GM04504 (cell line): Measurements from ENCODE around the gene CACNA1E.

Experiments
- DNase-seq: peaks from one replicate; pipeline ENCODE4 v3.0.0-alpha.2; 2012; ENCODE audit warnings: low read depth

CACNA1E gene

DNA sequence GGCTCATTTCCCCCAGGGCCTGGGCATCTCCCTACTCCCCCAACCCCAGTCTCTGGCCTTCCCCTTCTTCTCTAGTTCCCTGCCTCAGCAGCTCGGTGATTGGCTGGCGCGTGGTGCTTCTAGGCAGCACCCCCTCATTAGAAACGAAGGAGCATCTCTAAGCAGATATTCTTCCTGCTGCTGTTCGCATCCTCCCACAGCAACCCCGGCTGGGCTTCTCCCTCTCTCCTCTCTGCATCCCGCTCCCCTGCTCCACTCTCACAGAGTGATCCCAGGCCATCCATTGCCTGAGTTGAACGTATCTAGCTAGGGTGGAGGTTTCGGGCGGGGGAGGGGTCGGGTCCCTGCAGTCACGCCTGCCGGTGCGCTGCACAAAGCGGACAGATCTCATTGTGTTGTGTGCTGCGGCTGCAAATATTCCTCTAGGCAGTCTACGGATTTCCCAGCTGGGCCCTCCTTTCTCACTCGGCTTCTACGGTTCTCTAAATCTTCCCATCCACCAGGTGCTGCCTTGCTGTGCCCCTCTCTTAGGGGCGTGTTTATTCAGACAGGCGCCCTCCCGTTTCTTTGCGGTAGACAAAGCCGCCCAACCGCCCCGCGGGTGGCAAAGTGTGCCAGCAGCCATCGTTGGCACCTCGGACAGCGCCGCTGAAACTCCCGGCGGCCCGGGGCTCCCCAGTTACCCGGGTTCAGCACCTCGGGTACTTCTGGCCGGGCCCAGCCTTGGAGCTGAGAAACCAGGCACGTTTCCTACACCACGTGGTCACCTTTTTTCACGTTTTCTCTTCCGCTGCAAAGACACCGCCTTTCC is 2.2 kb downstream of the CACNA1E start:
- DNase-seq: no peak

DNA sequence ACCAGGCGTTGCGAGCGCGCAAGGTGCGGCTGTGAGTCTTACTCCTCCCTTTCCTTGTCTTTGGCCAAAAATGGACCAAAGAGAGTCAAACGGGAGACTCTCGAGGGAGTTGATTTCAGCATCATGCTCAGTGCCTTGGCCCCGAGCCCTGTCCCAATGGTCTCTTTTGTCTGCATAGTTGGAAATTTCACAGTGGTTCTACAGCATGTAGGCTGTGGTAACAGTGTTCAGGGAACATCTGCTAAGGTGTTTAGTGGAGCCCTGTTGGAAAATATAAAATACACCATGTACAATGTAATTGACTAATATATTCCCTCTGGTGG is 2.7 kb downstream of the CACNA1E start:
- no peak for DNase-seq

DNA sequence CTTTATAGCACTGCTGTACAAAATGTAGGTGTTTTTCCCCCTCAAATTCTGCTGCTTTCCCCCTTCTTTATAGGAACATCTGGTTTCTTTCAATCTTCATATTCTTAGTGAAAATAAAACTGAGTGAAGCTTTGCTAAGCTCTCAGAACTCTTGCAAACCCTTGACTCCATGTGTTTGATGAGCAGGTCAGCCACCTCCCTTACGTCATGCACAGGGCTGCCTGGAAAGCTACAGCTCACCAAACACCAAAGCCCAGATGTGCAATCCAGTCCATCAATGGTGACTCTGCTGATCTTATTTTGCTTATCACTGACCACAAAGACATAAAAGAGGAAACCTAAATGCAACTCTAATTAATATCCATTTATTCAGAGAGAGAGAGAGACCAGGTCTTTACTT is 5.5 kb downstream of the CACNA1E start:
- DNase-seq: no peak

DNA sequence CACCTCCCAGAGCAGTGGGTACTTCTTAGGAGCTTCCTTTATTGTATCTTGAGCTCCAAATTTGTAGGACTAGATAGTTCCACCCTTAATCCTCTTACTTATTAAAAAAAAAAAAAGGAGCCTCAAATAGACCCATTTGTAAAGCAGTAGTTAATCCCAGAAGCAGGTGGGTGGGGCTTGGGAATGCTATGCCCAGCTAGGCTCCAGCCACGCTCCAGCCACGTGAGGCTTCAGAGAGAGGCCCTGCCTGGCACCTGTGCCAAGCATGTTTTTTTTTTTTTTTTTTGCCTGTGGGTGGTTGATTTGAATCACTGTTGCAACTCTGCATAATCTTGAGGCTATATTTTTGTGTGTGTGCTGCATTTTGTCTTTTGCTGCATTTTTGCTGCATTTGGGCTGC is 7.0 kb downstream of the CACNA1E start:
- no peak for DNase-seq

DNA sequence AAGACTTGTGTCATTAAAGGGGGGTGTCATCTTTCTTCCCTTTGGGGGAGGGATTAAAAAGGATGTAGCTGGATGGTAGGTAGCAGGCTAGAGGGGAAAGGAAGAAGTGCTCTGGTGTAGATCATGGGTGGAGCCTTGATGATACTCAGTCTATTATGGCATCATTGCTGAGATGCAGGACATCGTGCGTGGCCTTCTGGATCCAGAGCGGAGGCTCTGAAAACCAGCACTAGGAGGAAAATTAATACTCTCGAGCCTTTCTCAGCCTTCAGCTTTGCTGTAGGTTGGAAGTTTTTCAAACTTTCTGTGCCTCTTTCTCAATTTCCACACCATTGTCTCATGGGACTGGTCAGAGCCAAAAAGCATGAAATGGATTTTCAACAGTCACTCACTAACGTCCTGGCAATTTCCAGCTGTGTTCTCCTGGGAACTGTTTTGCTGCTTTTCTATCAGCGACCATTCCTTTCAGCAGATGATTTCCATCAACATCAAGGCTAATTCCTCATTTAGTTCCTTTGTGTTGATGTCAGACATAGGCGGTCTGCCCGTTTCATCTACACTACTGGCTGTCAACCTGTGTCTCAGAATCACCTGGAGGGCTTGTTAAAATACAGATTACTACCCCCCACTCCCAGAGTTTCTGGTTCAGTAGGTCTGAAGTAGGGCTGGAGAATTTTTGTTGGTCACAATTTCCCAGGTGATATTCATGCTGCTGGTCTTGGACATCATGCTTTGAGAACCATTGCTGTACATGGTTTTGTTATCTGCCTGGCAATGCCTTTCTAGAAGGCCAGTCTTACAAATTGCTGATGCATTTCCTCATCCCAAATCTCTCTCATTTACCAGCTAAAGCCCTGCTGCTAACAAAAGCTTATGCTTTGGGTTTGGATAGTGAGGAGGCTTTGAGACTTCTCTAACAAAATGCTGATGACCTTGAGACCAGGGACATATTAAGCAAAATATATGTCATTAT is 7.7 kb downstream of the CACNA1E start:
- DNase-seq: no peak

DNA sequence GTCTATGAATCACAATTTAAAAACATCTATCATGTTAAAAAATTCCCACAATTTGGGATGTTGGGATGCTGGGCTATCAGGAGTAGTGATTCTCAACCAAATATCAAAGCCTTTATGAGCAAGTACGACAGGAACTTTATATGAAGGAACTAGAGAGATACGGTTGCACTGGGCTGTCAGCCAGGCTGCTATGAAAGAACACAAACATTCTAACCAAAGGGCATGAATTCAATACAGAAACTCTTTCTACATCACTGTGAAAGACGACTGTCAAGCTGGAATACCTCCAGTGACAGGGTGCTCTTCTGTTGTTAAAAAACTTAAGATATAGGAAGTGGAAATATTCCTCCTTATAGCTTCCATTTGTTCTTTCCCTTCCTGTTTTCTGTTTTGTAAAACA is 9.8 kb downstream of the CACNA1E start:
- no peak for DNase-seq

DNA sequence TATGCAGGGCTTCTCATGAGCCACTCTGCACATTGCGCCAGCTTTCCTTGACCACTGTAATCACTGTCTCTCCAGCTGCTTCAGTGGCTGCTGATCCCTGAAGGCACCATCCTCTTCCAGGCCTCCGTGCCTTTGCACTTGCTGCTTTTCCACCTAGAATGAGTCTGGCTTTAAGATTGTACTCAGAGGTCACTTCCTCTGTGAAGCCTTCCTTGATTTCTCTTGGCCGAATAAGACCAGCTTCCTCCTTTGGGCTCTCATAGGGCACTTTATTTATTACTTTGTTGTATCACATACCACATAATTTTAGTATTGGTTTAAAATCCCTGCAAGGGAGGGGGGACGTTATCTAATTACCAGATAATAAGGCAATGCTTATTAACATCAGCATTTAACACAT is 10.6 kb downstream of the CACNA1E start:
- DNase-seq: no peak

DNA sequence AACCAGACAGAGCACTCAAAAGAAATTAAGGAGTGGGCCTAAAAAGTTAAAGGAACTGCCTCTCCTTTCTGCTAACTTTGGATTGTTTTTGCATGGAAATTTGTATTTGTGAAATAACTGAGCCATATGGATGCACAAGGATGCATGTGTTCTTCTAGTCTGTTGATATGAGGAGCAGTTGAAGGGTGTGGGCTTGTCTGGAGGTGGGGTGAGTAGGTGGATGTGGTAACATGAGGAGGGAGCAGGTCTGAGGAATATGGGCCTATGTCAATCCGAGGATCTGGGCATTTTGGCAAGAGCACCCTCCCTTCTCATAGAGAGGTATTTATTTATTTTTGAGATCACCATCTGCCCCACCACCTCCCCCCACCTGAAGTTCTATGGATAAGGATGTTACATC is 13.4 kb downstream of the CACNA1E start:
- no peak for DNase-seq

DNA sequence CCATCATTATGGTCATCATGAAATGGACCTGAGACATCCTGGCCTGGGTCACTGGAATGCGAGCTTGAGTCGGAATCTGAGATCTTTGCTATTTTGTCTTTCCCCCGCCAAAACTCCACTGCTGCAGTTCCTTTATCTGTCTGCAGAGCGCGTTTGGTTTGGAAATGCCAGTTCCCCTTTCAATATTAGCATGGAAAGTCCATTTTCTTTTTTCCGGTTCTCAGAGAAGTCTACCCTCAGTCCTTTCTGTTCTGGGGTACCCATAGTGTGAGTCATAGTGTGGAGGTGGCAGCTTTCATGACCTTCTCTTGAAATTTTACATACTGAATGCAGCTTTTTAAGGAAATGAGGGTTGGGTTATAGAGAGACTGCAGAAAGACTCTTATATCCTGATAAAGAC is 14.6 kb downstream of the CACNA1E start:
- DNase-seq: no peak

DNA sequence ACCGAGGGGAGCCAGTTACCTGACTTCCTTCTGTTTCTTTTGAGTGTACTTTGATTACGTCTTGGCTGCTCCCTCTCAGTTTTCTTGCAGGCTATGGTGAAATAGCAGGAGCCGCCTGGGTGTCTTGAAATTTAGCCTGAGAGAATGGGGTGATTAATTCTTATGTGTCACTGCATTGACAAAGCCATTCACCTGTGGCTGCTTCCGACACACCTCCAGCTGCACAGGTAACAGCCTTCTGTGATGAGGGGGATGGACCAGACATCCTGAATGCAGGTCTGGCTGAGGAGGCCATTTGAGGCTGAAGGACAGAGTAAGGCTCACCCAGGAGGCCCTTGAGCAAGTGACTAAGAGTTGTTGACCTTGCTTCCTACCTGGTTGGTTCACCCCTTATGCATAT is 16.5 kb downstream of the CACNA1E start:
- DNase-seq: no peak

DNA sequence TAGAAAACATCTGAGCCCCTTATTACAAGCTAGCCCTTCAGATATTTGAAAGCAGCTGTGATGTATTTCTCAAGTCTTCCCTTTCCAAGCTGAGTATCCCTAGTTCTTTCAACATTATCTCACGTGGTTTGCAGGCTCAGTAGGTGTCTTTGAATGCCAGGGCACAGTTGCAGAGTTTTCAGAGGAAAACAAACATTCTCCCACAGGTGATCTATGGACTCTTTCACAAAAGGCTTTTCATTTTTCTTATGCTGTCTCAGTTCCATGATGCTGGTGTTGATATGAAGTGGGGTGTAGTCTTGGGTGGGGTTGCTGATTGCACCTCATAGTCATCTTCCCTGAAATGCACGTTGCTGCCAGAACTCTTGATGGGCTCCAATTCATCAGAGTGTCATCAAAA is 17.3 kb downstream of the CACNA1E start:
- DNase-seq: no peak

DNA sequence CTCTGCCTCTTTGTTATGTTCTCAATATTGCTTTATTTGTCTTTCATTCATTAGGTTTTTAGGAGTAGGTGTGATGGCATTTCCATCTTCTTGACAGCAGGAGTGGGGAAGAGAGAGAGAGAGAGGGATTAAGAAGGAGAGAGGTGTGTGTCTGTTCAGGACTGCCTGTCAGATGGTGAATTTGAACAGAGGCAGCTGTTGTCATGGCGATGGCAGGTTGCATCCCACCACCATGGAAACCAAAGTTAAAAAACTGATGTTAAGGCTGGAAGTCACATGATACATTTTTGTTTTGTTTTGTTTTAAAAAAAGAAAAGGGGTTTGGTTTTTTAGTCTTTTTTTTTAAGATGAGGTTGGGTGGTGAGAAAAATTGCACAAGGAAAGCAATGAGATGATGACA is 18.3 kb downstream of the CACNA1E start:
- no peak for DNase-seq

DNA sequence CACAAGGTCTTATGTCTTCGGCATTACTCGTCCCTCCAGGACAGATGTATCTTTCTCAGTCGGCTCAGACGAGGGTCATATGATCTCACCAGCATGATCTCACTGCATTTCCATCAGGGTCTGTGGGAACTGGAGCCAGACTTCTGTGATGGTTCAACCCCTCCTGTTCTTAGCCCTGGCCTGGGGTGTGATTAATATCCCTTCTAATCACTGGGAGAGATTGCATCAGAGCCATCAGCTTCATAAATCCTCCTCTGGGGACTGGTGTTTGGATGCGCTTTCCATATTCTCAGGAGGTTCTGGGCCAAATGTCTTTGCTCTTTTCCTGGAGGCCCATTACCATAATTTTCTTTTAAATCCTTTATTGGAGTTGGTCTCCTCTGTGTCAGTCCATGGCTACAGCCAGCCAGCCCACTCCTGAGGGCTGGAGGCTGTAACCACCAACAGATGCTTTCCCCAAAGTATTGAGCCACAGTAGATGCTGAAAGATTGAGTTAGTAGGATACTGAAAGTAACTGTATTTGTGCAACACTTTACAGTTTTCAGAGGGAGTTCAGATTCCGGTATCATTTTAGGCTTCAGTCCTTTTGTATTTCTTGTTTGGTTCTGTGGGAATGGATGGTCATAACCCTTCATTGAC is 20.0 kb downstream of the CACNA1E start:
- no peak for DNase-seq

DNA sequence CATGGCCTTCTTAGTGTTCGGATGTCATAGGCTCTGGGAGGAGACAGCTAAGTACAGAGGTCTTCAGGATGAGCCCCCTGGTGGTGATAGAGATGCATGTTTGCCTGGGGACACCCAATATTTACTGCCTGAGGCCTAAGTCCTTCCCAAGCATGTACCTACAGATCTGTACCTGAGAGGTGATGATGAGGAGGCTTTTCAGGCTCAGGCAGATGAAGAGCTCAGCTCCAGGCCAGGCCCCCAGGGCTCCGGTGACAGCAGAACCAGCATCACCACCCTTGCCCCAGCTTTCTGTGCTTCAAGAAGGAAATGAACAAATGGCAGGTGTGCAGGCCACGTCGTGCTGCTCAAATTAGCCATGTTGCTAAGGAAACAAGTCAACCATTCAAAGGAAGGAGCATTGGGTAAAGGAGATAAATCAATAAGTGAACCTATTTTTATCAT is 21.1 kb downstream of the CACNA1E start:
- DNase-seq: no peak

DNA sequence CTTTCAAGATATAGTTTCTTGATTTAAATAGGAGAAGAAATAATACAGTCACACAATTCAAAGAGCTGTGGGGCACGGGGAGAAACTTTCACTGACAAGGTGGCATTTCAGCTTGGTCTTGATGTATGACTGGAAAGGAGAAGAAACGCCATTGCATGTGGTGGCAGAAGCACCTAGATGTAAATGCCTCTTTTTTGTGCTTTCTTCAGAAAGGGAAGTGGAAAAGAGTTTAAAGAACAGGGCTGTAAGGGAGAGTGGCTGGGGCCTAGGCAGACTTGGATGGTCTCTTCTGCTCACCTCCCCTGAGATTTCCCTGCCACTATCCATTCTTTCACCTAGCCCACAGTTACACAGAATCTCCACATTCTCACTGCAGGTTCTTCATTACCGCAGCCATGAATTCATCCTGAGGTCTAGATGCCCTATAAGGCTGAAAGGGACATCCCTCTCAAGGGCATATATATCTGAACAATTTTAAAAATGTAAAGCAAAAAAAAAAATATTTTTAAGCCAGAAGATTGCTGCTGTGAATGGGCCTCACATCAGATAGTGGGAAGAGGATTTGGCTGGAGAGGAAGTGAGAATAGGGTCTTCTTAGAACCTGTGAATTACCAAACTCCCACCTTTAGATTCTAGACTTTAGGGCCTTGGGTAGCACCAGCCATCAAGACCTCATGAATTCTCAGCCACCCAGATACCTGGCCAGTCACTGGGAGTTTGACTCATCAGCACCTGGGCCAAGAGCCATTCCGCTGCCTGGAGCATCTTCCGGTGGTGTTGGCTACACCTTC is 23.4 kb downstream of the CACNA1E start:
- DNase-seq: no peak

DNA sequence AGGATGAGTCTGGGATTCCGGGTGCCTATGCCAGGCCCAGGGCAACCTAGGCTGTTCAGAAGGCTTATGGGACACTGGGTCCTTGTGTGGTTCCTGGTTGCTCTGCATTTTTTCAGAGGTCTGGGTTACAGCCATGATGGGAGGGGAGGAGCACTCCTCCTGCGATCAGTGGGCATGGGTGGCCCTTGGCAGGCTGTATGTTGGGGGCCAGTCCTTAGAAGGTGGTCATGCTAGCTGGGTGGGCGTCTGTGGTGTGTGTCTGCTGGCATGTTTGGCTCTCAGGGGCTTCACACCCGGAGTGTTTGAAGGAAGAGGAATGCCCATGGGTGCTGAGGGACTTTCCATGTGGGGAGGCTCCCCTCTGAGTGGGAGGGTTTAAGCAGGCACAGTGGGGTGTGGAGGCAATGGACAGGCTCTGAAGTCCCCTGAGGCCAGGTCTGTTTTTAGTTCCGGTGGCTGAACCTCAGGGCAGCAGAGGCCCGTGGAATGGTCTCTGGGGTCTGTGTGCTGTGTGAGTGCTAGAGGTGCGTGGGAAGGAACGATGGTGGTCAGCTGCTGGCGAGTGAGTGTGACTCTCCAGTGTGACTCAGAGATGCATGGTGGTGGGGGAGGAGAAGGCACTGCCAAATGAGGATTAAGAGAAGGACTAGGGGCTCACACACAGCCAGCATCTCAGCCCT is 25.3 kb downstream of the CACNA1E start:
- DNase-seq: no peak

DNA sequence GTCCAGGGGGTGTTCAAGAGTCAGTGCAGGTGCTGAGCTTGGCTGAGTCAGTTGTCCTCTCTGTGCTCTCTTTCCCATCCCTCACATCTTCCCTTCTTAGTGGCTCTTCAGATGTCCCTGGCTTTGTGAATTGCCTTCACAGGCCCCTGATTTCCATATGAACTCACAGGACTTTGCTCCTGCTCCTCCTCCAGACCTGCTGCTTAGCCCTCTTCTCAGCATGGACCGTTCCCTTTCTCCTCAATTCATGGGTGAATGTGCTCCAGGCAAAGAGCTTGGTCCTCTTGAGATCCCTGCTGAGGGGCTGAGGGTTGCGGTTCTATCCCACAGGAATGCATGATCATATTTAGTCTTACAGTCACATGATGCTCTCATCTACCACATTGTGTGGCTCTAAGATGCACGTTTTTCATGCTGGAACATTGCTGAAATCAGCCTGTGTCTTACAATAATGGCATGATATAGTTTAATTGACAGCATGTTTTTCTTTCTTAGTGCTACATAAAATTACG is 30.5 kb downstream of the CACNA1E start:
- DNase-seq: no peak

DNA sequence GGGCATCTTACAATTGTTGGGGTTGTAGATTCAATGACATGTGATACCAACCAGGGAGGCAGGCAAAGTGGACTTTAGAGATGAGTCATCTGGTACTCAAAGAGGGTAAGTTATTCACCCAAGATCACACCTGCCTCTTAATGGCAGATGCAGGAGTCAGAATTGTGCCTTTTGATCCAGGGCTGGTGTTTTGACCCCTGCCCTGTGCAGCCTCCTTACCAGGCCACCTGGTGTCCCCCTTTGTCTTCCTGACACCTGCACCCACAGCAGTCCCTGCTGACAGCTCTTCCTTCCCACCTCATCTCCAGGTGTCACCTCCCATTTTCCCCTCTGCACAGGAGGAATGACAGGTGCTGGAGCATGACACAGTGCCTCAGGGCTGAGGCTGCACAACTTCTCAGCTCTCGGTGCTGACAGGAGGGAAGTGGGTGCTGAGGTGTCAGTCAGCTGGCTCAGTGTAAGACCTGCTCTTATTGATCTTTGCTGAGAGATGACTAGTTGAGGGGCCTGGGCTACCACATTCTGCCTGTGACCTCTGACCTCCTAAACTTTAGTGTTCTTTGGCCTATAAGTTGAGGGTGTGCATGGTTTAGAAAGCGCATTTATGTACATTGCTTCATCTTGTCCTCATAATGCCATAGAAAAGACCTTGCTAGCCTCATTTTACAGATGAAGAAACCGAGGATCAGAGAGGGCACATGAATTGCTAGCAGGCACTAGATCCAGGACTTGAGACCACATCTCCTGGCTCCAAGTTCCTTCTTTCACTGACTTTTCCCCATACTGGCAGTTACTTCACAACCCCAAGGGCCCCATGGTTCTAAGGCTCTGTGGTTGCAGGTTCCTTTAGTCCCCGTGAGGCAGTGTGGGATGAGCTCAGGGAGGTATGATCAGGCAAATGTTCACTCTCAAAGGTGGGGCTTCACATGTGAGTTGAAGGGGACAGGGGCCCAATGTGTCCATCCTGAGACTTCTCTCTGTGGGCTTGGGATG is 31.3 kb downstream of the CACNA1E start:
- no peak for DNase-seq

DNA sequence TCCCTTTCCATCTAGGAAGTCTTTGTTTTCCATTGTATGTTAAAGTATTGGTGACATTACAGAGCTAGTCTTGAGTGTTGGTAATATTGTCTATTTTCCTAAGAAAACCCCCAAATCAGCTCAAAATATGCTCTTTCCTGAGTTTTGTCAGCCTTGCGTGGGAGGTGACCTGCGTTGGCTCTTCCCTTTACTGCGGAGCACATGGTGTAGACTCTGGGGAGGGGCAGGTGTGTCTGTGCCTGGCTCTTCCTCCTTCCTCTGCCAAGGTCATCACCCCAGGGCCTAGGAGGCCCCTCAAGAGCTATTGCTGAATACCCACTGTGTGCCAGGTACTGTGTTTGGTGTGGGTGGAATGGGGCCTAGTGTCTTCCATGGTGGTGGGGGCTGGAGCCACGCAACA is 33.4 kb downstream of the CACNA1E start:
- DNase-seq: no peak
